Adrenal gland (tissue), 12 donors: ENCODE data around the gene ACTG1. TPM values are rescaled to one million over a fixed set of nuclear protein-coding genes. Genes with fewer than 3 reads are reported as not detected.

Experiments
- DNase-seq, 7 donors: peaks; one replicate each; pipeline ENCODE4 v3.0.0-alpha.2; 2019 to 2020
- H3K27ac ChIP-seq, 5 donors: fragments of 200-600 bp; sonication (generic) in 4 of 5; 1 replicate in 3 of 5; 2 replicates in 2 of 5; pipeline versions ENCODE4 v1.5.1 to v1.8.0; 2016 to 2020; ENCODE audit warnings: mild to moderate bottlenecking in 1 of 5
- H3K27me3 ChIP-seq: fragments of 200-600 bp; 2 replicates; pipeline ENCODE4 v1.8.0; 2021
- H3K36me3 ChIP-seq, 2 donors: fragments of 200-600 bp; replicated peaks in 1 of 2; 1 replicate in 1 of 2; 2 replicates in 1 of 2; pipeline versions ENCODE4 v1.5.1 to v1.8.0; 2018 to 2022
- H3K4me1 ChIP-seq, 2 donors: fragments of 200-600 bp; replicated peaks in 1 of 2; 1 replicate in 1 of 2; 2 replicates in 1 of 2; pipeline versions ENCODE4 v1.5.1 to v1.8.0; 2018 to 2021
- H3K4me3 ChIP-seq, 4 donors: fragments of 200-600 bp; sonication (generic) in 3 of 4; one replicate each; pipeline ENCODE4 v1.5.1; 2016 to 2018
- H3K9me3 ChIP-seq, 3 donors: fragments of 200-600 bp; sonication (generic) in 1 of 3; replicated peaks in 1 of 3; 1 replicate in 2 of 3; 2 replicates in 1 of 3; pipeline versions ENCODE4 v1.5.1 to v1.8.0; 2016 to 2021
- CTCF ChIP-seq, 6 experiments: fragments of 450-650 bp in 4 of 6; fragments of 200-600 bp in 2 of 6; sonication (generic) in 1 of 6; IDR thresholded peaks; 1 replicate in 5 of 6; 2 replicates in 1 of 6; pipeline versions ENCODE4 v1.5.1 to v1.8.0; 2016 to 2021; ENCODE audit warnings: antibody characterized with exemption in 6 of 6, mild to moderate bottlenecking in 2 of 6, moderate library complexity in 1 of 6
- POLR2A ChIP-seq, 2 donors: fragments of 450-650 bp; IDR thresholded peaks; one replicate each; pipeline ENCODE4 v1.6.1; 2017; ENCODE audit warnings: antibody characterized with exemption in 2 of 2, mild to moderate bottlenecking in 2 of 2, moderate library complexity in 1 of 2
- WGBS, 4 donors: extraction: QIAGEN DNeasy Blood & Tissue Kit in 2 of 4; methylation state at CpG; one replicate each; pipeline versions ENCODE4 v1.1.5 to v1.1.7; 2013 to 2017; 5-methylcytosine and 5-hydroxymethylcytosine counted together
- intact Hi-C, 2 donors: fragments of 100-400 bp; cut with DNase I; formaldehyde crosslinking; loops; one replicate each; pipeline versions ENCODE4 v1.14.1 to v1.15.0; 2022 to 2023
- polyA plus RNA-seq, 3 donors: library from polyadenylated mRNA; stranded (reverse); fragments of 200-250 nt in 2 of 3; fragments of 350-450 nt in 1 of 3; fragmentation: Illumina TruSeq in 1 of 3; extraction: RNeasy Lipid Tissue Mini Kit (QIAGEN cat#74804) in 1 of 3; gene quantifications; one replicate each; pipeline ENCODE4 v1.2.3, GENCODE V29; 2013 to 2014
- total RNA-seq, 9 donors: library from RNA; depleted of rRNA in 4 of 9; stranded (reverse); fragments of >200 nt in 4 of 9; fragments of 120-200 nt in 1 of 9; fragmentation: NEBNext Ultra II Directional in 1 of 9; extraction: Animal tissue kit (Norgen Biotek cat#: 25700) in 1 of 9; gene quantifications; one replicate each; pipeline versions ENCODE4 v1.1.0 to v1.2.4, GENCODE V29; 2013 to 2023
- donor health status: healthy with polysubstance abuse.
- donor health status: Bipolar disorder and iron deficiency.
- donor health status: DM: yes; HTN: yes; CAD: no.
- donor health status: DM: no; HTN: no; CAD: no.
- donor health status: DM: no; HTN: no; CAD: no.
- donor health status: DM: yes; HTN: yes; CAD: no.

Gene ACTG1
- total and polyA plus RNA-seq, 12 donors = 828 to 6,446 (median 2,144) TPM

GRCh38 chr17:81518785-81519283 is 6.2 kb upstream of the ACTG1 start:
- peak in 1 of 7 donors; percentile 38 for DNase-seq

GRCh38 chr17:81518113-81518784 is 5.7 kb upstream of the ACTG1 start:
- peak overlapping the region in 1 of 4 donors; percentile 64 for H3K4me3 ChIP-seq
- 53 to 78% (median 67%) methylated on average over 19 to 24 of the region's 24 CpGs for whole genome bisulfite sequencing, 4 donors
- peaks cover 5% of the 10 kb centered on the region for H3K27me3 ChIP-seq
- DNase-seq = no peak
- TF ChIP-seq POLR2A (IDR thresholded peaks at IDR 0.05) = no peak
- no peaks in the 10 kb centered on the region for H3K9me3 ChIP-seq
- no peaks in the 10 kb centered on the region for H3K36me3 ChIP-seq
- H3K4me1 ChIP-seq = peaks cover 23 to 42% of the 10 kb centered on the region in 2 donors
- peak overlapping the region in 1 of 5 donors; percentile 14 for H3K27ac ChIP-seq
- intact Hi-C loops = loop anchor here (10.0 kb wide), 1 partner anchor 87 kb away; no protein-coding TSS in a partner anchor

More at GRCh38 chr17:81518785-81519283, 6.2 kb upstream of the ACTG1 start:
- intact Hi-C loops = loop anchor here (10.0 kb wide), 1 partner anchor 86 kb away; no protein-coding TSS in a partner anchor
- Histone ChIP-seq H3K27ac (peak overlapping the region in 1 of 5 donors; percentile 14), H3K4me1 (peaks cover 22 to 39% of the 10 kb centered on the region in 2 donors), H3K27me3 (peaks cover 11% of the 10 kb centered on the region), H3K36me3 (no peaks in the 10 kb centered on the region), H3K4me3 (peak overlapping the region in 1 of 4 donors; percentile 64), H3K9me3 (no peaks in the 10 kb centered on the region)
- WGBS, 4 donors = 6 to 21% (median 7%) methylated on average over 7 to 47 of the region's 47 CpGs
- TF ChIP-seq CTCF (IDR thresholded peaks at IDR 0.05) (no peak), POLR2A (IDR thresholded peaks at IDR 0.05) (no peak)

- Histone ChIP-seq H3K4me1 (peaks cover 26 to 42% of the 10 kb centered on the region in 2 donors), H3K36me3 (no peaks in the 10 kb centered on the region), H3K9me3 (no peaks in the 10 kb centered on the region), H3K27me3 (peaks cover 4% of the 10 kb centered on the region), H3K27ac (no peak overlapping the region), H3K4me3 (no peak overlapping the region)
- intact Hi-C loops = loop anchor here (10.0 kb wide), 1 partner anchor 87 kb away; no protein-coding TSS in a partner anchor
- WGBS, 4 donors = 76 to 79% (median 77%) methylated on average over 13 to 24 of the region's 24 CpGs
- TF ChIP-seq POLR2A (IDR thresholded peaks at IDR 0.05) = no peak
- no peak for TF ChIP-seq CTCF (IDR thresholded peaks at IDR 0.05)
- DNase-seq = peak in 1 of 7 donors; percentile 30
Measured at GRCh38 chr17:81517339-81518112, 4.9 kb upstream of the ACTG1 start.

- H3K27me3 ChIP-seq = no peaks in the 10 kb centered on the region
- no peak overlapping the region for H3K27ac ChIP-seq
- H3K9me3 ChIP-seq = no peaks in the 10 kb centered on the region
- 76 to 91% (median 88%) methylated on average over 3 to 9 of the region's 9 CpGs; no CpG with 5 or more reads in 1 of the 4 donors for WGBS, 4 donors
- DNase-seq = no peak
- H3K36me3 ChIP-seq = peaks cover 0 to 2% of the 10 kb centered on the region in 2 donors
- H3K4me1 ChIP-seq = peaks cover 26 to 42% of the 10 kb centered on the region in 2 donors
- no peak for TF ChIP-seq POLR2A (IDR thresholded peaks at IDR 0.05)
- no peak for TF ChIP-seq CTCF (IDR thresholded peaks at IDR 0.05)
- no peak overlapping the region for H3K4me3 ChIP-seq
- intact Hi-C loops = loop anchor here (10.0 kb wide), 1 partner anchor 88 kb away; no protein-coding TSS in a partner anchor
Measured at GRCh38 chr17:81517009-81517338, 4.4 kb upstream of the ACTG1 start.
